RWPE2 (cell line): ENCODE measurements around the gene GTPBP1.

Source experiments
- ATAC-seq: fragments of 200-7000 bp; cut with Tn5 transposase; 3 replicates; pipeline ENCODE4 v1.9.1; 2021; ENCODE audit warnings: low read depth
- DNase-seq: peaks from one replicate; pipeline ENCODE4 v3.0.0-alpha.2; 2020; ENCODE audit warnings: low spot score
- H3K27ac ChIP-seq: fragments of 450-650 bp; 2 replicates; pipeline ENCODE4 v1.5.1; 2017; ENCODE audit warnings: mild to moderate bottlenecking; ENCODE audit not compliant: poor library complexity, severe bottlenecking
- H3K27me3 ChIP-seq: fragments of 250-450 bp; sonication (Bioruptor Pico); 2 replicates; pipeline ENCODE4 v1.5.1; 2021; ENCODE audit warnings: mild to moderate bottlenecking, moderate library complexity; ENCODE audit not compliant: insufficient read depth, poor library complexity, severe bottlenecking
- H3K36me3 ChIP-seq: fragments of 250-450 bp; sonication (Bioruptor Pico); 2 replicates; pipeline ENCODE4 v1.5.1; 2020; ENCODE audit warnings: low read depth, mild to moderate bottlenecking, moderate library complexity
- H3K4me1 ChIP-seq: fragments of 250-450 bp; sonication (Bioruptor Pico); 2 replicates; pipeline ENCODE4 v1.5.1; 2021; ENCODE audit warnings: mild to moderate bottlenecking, moderate library complexity; ENCODE audit not compliant: insufficient read depth, poor library complexity, severe bottlenecking
- H3K4me3 ChIP-seq: fragments of 250-450 bp; sonication (Bioruptor Pico); 2 replicates; pipeline ENCODE4 v1.5.1; 2021; ENCODE audit warnings: mild to moderate bottlenecking, moderate library complexity; ENCODE audit not compliant: severe bottlenecking
- H3K9me3 ChIP-seq: fragments of 250-450 bp; sonication (Bioruptor Pico); 2 replicates; pipeline ENCODE4 v1.5.1; 2021; ENCODE audit warnings: mild to moderate bottlenecking, moderate library complexity; ENCODE audit not compliant: severe bottlenecking
- CTCF ChIP-seq: fragments of 450-650 bp; IDR thresholded peaks from one replicate; pipeline ENCODE4 v1.5.1; 2017; ENCODE audit warnings: mild to moderate bottlenecking, moderate library complexity; ENCODE audit not compliant: poor library complexity, severe bottlenecking

Gene GTPBP1

GRCh38 chr22:38758276-38758945, 52.7 kb downstream of the GTPBP1 start:
- H3K4me1 ChIP-seq: peaks cover 14% of the 10 kb centered on the region
- no peak overlapping the region for H3K4me3 ChIP-seq
- H3K36me3 ChIP-seq: peaks cover 8% of the 10 kb centered on the region; the same call in 1 of the 2 replicates
- H3K9me3 ChIP-seq: no peaks in the 10 kb centered on the region
- no peak for TF ChIP-seq CTCF
- ATAC-seq (no peak), DNase-seq (no peak)
- no peak overlapping the region for H3K27ac ChIP-seq
- no peaks in the 10 kb centered on the region for H3K27me3 ChIP-seq

- peaks cover 15% of the 10 kb centered on the region for H3K4me1 ChIP-seq
- no peak for ATAC-seq
Observed at GRCh38 chr22:38759005-38759404, 53.3 kb downstream of the GTPBP1 start.

GRCh38 chr22:38760477-38761201, 54.9 kb downstream of the GTPBP1 start:
- Histone ChIP-seq H3K27ac (no peak overlapping the region), H3K9me3 (no peaks in the 10 kb centered on the region), H3K4me3 (no peak overlapping the region), H3K27me3 (no peaks in the 10 kb centered on the region), H3K36me3 (no peaks in the 10 kb centered on the region), H3K4me1 (peaks cover 15% of the 10 kb centered on the region)
- no peak; the same call in 2 of the 3 replicates for ATAC-seq
- no peak for DNase-seq
- TF ChIP-seq CTCF: no peak

More at GRCh38 chr22:38759005-38759404, 53.3 kb downstream of the GTPBP1 start:
- TF ChIP-seq CTCF: no peak
- no peak overlapping the region for H3K27ac ChIP-seq
- peaks cover 2% of the 10 kb centered on the region; the same call in 1 of the 2 replicates for H3K36me3 ChIP-seq
- H3K27me3 ChIP-seq: no peaks in the 10 kb centered on the region
- no peak for DNase-seq
- no peaks in the 10 kb centered on the region for H3K9me3 ChIP-seq
- H3K4me3 ChIP-seq: no peak overlapping the region

GRCh38 chr22:38761202-38762162, 55.7 kb downstream of the GTPBP1 start:
- no peak for TF ChIP-seq CTCF
- no peaks in the 10 kb centered on the region for H3K27me3 ChIP-seq
- no peak for DNase-seq
- no peak; the same call in 2 of the 3 replicates for ATAC-seq
- H3K27ac ChIP-seq: no peak overlapping the region
- peaks cover 14% of the 10 kb centered on the region for H3K4me1 ChIP-seq
- H3K4me3 ChIP-seq: no peak overlapping the region
- H3K9me3 ChIP-seq: no peaks in the 10 kb centered on the region
- no peaks in the 10 kb centered on the region for H3K36me3 ChIP-seq
